Measurements from ENCODE around the gene CNKSR1. TPM values are rescaled to one million over a fixed set of nuclear protein-coding genes. Genes with fewer than 3 reads are reported as not detected.

The CNKSR1 gene
- total and polyA plus RNA-seq, 2 of the 8 experiments (the other 6 are each of a cell fraction or from before 2014, with no cell fraction given) = 13.9 to 14.5 TPM

DNA sequence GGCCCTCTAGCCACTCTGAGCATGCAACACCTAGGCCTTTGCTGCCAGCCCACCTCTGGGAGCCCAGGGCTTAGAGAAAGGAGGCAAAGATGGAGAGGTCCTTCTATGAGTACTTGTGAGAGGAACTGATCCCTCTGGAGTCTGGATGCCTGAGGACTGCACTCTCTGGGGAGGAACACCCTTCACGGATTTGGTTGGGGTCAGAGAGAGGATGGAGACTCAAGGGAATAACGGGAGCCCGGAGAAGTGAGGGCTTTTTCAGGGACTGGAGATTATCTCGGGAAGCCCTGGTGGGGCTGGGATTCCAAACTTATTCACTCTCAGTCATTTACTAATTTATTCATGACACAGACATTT, 8.1 kb upstream of the CNKSR1 start (continued):
- TF ChIP-seq CHD7 (IDR thresholded peaks at IDR 0.05; ENCODE audit: insufficient replicate concordance, low read length) = no peak
- TF ChIP-seq RAD21 (IDR thresholded peaks at IDR 0.05 in 1 of 2, conservative IDR thresholded peaks at IDR 0.05 in 1 of 2; ENCODE audit: low read depth in 2 of 2, low read length in 2 of 2) = no peak
